CD1c-positive myeloid dendritic cell (primary cell): Measurements from ENCODE around the gene CD96.
"Not testable (repeated sequence)": the region's sequence is repeated elsewhere in the genome, so short reads cannot be mapped to it uniquely, and the experiment has no call there.

Source experiments
- DNase-seq: peaks from one replicate; pipeline ENCODE4 v3.0.0-alpha.2; 2016; ENCODE audit errors: extremely low spot score

Gene CD96

DNA sequence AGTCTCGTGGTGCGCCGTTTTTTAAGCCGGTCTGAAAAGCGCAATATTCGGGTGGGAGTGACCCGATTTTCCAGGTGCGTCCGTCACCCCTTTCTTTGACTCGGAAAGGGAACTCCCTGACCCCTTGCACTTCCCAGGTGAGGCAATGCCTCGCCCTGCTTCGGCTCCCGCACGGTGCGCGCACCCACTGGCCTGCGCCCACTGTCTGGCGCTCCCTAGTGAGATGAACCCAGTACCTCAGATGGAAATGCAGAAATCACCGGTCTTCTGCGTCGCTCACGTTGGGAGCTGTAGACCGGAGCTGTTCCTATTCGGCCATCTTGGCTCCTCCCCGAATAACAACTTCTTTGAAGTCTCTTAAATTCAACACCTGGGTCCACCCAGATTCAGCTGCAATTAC lies 19.9 kb downstream of the CD96 start:
- DNase-seq, result not testable (repeated sequence)

DNA sequence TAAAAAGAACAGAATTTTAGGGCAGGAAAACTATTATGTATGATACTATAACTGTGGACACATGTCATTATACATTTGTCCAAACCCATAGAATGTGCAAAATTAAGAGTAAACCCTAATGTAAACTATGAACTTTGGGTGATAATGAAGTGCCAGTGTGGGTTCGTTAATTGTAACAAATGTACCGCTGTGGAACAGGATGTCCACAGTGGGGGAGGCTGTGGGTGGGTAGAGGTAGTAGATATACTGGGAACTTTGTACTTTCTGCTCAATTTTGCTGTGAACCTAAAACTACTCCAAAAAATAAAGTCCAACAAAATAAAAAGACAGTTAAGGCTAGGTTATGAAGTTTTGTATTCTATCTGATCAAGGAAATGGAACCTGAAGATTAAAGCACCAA lies 24.8 kb downstream of the CD96 start:
- DNase-seq, result no peak

DNA sequence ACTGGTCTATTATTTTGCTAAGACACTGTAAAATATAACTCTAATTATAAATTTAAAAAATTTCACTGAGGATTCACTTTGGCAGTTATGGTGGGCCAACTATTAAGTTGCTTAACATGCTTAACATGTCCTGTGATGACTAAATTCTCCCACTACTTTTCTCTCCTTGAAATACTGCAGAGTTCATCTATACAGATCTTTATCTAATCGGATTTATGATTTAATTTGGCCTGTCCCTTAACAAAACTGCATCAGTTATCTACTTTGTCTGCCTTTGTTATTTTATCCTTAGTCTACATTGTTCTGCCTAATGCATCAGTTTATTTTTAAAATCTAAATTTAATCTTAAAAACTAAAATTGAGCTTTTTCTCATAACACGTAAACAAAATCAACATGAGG lies 26.4 kb downstream of the CD96 start:
- no peak for DNase-seq

DNA sequence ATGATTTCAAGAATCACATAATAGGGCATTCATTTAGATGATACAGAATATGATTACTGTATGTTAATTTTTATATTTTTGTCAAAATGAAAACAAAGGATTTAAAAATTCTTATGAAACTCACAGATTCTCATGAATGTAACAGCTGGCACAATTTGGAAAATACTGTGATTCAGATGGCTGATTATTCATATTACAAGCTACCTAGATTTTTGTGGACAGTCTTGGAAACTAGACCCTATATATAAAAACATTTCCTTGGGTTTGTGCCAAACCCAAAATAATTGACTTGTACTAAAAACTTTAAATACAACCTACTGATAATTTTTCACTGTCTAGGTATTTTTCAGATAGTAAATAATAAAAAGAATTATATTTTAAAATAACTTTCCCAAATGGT lies 26.9 kb downstream of the CD96 start:
- no peak for DNase-seq

DNA sequence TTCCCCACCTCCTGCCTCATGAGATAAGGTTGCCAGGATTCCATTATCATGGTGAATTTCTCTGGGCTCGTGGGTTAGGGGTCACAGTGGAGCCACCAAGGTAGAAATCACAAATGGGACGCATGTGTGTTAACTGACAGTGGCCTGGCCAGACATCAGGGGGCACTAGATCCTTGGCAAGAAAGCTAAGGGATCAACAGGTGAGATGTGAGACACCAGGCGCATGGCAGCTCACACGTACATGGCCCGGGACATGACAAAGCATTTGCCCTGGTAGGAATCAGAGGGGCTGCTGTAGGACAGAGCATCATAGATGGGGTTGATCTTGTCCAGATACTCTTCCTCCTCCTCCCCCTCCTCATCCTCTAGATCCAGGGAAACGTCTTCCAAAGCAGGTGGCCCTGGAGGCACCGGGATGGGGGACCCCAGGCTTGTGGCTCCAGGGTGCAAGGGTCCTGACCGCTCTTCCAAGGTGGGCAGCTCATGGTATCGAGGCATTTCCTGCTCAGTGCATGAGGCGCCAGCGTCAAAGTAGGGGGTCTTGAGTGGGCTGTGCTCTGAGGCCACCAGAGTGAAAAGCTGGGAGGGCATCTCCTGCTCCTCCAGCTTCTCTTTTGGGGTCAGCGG lies 28.5 kb downstream of the CD96 start:
- DNase-seq, result no peak

DNA sequence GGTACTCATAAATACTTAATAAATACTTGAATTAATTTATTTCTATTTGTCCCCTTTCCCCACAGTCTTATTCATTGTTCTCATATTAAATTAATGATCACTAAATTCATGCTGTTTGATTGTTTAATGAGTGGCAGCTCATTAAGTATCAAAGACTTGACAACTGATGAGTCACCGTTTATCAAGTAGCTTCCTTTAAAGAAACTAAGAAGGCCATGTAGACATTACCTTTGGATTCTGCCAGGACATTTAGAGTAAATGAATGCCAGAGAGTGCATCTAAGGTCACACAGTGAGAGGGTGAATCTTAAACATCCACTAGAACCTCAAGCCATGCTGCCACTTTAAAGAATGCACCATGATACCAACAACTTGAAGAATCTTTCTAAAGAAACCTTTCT lies 29.3 kb downstream of the CD96 start:
- no peak for DNase-seq

DNA sequence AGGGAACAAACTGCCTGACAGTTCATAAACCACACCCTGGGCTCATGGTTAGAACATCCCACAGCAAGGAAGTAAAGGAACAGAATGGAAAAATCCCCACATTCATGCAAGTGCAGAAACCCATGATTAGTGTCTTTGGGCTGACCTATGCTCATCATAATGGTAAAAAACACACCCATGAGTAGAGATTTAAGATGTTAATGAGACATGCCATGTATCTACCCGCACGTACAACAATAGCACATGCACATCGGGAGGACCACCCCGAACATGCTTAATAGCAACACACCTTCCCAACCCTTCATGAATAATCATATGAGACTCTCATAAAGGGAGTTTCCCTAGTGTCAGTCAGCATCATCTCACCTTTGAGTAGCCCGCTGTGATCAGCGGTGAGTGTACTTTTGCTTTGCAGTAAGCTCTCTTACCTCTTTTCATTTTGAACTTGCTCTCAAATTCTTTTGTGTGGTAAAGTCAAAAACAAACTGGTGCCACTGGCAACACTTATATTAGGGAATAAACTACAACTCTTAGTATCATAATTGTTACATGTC lies 30.0 kb downstream of the CD96 start:
- DNase-seq, result no peak

DNA sequence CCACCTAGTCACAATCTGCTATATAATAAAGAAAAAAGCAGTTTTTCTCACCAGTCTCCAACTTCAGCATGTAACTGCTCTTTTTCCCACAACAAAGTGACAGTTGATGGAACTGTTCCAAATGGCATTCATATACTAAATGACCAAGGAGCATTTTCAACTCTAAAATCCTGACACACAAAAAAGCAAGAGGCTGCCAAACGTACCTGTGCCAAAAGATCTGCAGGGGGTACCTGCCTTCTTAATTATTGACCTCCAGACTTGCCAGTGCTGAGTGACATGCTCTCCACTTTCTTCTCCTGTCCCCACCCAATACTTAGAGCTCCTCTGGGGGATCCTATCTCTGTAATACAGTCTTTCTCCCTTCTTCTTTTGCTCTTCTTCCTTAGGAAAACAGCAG lies 35.1 kb downstream of the CD96 start:
- DNase-seq, result no peak

DNA sequence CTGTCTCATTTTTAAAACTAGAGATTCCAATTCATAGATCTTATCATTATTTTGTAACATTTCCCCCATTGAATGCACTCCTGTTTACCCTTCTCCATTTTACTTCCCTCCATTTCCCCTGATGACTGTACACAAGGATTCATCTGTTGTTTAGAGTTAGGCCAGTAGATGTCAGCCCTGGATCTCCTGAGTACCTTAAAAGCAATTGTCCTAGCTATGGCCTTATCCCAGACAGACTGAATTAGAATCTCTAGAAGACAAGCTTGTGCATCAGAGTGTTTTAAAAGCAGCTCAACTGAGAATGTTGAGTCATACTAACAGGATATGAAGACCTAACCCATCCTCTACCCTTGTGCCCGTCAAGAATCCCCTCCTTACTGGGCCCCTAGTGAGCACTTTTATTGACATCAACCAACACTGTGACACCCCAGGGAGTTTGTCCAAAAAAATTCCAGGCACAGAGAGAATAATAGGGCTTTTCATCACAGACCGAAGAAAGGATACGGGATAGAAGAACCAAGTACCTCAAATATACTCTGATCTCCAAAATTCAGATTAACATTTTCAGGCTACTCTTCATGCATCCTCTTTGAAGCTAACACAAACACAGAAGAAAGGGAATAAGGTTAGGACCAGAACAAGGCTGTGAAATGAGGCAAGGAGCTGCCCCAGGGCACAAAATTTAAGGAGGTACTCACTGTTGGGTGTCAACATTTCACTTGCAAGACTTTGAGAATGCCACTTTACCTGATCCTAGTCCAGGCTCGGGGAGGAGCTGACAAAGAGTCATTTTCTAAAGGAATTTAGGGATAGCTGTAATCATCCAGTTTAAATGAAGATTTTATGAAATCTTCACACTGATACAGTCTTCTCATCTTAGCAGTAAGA lies 36.0 kb downstream of the CD96 start:
- DNase-seq, result peak; percentile 13

DNA sequence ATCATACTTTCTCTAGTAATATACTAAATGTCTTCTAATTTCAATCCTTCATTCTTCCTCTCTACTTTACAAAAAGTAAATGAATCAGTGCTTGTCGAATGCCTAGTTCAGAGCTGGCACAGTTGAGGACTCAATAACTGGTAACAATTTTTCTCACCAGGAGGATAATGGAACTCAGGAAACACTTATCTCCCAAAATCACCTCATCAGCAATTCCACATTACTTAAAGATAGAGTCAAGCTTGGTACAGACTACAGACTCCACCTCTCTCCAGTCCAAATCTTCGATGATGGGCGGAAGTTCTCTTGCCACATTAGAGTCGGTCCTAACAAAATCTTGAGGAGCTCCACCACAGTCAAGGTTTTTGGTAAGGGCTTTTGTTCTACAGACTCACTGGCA lies 36.9 kb downstream of the CD96 start:
- no peak for DNase-seq

DNA sequence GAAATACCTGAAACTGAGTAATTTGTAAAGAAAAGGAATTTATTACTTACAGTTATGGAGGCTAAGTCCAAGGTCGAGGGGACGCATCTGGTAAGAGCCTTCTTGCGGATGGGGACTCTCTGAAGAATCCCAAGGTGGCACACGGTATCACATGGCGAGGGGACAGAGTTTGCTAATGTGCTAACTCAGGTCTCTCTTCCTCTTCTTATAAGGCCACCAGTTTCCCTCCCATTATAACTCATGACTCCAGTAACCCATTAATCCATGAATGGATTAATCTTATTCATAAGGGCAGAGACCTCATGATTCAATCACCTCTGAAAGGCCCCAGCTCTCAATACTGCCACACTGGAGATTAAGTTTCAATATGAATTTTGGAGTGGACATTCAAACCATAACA lies 37.5 kb downstream of the CD96 start:
- DNase-seq, result no peak

DNA sequence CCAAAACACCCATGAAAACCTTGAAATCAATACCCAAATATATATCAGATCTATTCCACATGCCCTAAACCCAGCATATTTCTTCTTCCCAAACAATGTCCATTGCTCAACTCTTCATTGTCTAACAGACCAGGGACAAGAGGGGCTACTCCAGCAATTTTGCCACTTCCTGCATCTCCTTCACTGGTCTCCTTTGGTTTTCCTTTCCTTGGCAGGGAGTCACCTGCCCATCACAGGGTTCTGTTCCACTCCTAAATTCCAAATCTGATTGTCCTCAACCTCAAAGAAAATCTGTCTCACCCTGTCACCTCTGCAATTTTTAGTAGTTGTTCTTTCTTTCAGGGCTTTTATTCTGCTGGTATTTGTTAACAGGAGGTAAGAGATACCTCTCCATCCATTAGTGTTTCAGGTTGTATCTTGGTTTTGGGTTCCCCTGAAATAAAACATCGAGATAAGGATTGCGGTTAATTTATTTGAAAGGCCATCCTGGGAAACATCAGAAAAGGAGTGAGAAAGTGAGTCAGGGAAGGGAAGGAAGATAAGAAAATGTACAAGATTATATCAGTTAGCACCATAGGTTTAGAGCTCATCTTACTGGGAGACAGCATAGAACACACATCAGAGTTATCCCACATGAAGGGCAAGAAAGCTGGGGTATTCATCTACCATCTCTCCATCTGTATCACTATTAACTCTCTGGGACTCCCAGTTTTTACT lies 39.6 kb downstream of the CD96 start:
- no peak for DNase-seq

DNA sequence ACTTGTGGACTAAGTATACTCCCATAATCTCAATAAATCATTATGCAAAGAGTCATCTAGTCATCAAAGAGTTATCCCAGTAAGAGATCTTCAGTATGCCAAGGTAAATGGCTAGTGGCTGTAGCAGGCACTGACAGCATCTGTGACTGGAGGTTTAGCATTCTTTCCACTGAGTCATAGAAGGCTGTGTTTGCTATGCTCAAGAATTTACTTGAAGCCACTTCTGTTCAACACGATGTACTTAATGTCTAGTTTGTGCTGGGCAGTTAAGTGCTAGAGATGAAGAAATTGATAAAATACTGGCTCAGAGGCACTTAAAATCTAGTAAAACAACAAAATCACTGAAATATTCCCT lies 40.1 kb downstream of the CD96 start:
- DNase-seq, result no peak

DNA sequence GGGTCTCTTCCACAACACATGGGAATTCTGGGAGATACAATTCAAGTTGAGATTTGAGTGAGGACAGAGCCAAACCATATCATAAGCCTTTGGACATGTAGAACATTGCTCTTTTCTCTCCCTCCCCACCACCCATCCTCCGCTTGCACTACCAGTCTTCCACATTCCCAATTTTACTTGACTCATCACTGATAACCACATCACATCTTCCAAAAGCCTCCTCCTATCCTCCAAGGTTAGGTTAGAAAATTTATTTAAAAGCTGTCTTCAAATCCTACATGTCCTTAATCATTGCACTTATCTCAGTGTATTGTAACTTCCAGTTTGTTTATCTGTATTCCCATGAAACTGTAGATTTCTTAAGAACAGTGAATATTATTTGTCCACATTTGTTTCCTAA lies 42.7 kb downstream of the CD96 start:
- DNase-seq, result no peak

DNA sequence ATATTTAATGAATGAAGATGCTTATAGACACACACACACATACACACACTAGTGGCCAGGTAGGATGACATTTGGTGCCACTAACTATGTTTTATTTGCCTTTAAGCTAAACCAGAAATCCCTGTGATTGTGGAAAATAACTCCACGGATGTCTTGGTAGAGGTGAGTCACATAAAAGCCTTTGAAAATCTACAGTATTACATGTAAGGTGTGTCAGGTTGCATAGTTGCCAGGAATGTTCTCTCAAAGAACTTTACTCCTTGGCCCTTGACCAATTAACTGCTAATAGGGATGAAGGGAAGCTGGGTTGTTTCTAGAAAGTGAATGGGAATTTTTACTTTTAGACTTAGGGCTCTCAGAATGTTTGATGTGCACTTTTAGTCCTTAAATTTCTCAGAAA lies 43.2 kb downstream of the CD96 start:
- DNase-seq, result no peak

DNA sequence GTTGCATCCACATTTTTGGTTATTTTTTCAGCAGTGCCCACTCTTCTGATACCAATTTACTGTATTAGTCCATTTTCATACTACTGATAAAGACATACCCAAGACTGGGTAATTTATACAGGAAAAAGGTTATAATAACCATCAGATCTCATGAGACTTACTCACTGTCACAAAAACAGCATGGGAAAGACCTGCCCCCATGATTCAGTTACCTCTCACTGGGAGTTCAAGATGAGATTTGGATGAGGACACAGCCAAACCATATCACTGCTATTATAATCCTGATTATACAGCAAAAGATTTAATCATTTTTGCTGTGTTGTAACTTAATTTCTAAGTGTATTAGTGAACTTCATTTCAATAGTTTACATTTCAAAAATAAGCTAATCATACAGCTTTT lies 46.5 kb downstream of the CD96 start:
- DNase-seq, result no peak

DNA sequence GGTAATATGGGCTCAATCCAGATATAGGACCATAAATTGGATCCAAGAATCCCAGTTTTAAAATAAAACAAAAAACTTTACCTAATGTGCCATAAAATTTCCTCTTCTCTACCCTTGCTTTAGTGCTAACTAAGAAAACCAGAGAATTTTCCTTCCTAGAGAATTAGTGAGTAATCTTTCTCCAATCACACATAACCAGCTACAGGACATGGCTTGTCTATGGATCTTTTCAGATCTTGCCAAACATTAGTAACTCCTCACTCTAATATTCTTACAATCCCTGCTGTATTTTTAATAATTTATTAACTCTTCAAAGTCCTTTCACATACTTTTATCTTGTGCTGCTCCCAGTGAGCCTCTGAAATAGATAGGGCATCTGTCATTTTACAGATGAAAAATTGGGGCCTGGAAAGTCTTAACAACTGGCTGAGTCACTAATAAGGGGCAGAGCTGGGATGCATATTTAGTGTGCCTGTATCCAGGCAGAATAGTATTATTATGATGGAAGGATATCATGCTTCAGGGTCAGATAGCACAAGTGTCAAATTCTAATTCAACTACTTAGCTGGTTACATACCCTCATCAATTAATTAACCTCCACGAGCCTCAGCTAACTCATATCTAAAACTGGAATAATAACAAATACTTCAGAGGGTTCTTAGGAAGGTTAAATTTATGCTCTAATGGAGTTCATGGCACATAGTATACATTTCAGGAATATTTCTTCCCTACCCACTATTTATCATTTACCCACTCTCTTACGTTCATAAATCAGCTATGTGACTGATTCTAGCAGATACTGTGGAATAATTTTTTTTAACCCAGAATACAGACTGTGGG lies 47.5 kb downstream of the CD96 start:
- no peak for DNase-seq

DNA sequence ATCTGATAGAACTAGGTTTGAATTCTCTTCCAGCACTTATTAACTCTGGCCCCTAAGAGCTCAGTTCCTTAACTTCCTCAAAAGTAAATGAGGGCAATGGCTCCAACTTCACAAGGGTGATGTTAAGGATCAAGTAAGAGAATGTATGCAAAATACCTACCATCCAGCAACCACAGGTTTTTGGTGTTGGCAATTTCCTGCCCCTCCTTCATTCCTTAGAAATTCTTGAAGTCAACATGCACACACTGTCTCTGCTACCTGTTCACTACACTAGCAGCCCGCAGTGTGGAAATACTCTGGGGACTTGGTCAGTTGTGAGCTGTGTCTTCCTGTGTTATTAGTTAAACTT lies 48.1 kb downstream of the CD96 start:
- DNase-seq, result no peak

DNA sequence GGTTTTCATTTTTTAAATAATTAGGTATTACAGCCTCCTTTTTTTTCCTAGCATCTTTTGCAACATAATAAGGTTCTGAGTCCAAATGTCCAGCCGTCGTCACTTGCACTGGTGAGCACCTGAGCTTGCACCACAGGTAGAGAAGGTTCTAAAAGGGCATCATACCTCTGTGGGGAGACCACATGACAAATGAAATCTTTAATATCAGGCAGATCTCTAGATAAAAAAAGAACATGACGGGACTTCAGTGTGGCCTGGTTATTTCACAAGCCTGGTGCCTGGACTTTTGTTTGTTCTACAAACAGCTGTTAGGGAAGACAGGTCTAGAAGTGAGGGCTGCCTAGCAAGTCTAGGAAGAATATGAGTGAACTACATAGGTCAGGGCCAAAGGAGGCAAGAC lies 49.6 kb downstream of the CD96 start:
- no peak for DNase-seq

DNA sequence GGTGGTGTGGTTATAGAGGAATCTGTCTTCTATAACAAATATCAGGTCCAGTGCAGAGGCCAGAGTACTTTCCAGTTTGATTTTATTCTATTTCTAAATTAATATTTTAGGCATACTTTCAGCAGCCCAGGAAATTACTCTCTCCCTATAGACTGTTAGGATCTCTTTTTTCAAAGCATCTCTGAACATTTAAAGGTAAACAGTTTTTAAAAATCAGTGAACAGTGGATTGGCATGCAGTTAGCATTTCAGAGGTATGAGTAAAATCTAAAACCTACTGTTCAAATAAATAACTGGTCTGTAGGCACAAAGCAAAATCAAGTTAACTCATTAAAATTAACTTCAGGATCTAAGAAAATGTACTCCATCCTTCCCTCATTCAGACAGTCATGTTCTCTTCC lies 50.1 kb downstream of the CD96 start:
- no peak for DNase-seq

DNA sequence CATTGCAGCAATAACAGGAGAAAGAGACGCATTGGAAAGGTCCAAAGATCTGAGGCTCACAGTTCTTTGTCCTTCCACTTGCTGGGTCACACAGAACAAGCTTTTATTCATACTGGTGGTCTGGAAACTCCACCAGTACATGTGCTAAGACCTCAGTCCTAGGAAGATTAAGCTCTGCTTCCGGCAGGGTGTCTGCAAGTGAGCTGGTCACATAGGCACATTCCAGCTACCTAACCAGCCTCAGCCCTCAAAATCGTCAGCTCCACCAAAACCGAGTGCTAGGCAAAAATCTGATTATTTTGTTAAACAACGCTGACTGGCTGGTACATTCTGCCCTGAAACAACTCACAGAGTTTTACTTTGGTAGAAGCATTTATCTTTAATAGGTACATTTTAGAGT lies 50.9 kb downstream of the CD96 start:
- no peak for DNase-seq

DNA sequence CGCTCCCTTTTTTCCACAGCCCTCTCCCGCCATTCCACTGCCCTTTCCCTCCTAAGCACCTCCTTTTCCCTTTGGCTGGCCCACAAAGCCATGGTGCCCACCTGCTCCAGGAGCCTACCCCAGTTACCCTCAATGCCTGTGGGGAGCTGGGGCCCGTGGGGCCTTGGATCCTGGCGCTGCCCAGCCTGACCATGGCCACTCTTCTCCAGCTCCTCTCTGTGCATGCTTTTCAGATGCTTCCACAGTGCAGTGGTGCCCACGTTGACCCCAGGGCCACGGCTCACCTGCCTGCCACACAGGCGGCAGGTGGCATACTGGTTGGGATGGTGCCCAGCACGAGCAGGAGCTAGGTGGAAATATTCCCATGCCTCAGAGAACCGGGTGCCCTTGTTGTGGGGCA lies 51.7 kb downstream of the CD96 start:
- no peak for DNase-seq
